GM12872 (cell line): ENCODE data around the gene ALDH3A1.

ENCODE experiments used
- CTCF ChIP-seq: IDR thresholded peaks from 3 replicates; pipeline ENCODE4 v1.5.1; 2011; ENCODE audit warnings: low read depth, mild to moderate bottlenecking, low read length, moderate library complexity; ENCODE audit not compliant: insufficient read depth

ALDH3A1 gene

DNA sequence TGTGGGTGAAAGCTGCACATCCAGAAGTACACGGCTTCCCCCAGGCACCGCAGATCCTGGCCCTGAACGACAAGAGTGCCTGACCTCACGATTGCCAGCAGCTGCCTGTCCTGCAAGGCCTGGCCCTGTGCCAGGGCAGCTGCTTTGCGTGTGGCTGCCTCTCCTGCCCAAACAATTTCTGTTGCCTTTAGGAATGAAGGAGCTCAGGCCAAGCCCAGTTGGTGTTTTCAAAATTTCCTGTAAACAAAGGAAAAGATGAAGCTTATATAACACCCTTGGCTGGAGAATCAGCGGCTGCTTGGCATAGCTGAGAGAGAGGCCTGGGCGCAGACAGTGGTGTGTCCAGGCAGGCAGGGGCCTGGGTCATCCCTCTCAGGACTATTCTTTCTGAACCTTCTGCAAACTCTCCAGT, 20.0 kb downstream of the ALDH3A1 start:
- TF ChIP-seq CTCF = no peak

DNA sequence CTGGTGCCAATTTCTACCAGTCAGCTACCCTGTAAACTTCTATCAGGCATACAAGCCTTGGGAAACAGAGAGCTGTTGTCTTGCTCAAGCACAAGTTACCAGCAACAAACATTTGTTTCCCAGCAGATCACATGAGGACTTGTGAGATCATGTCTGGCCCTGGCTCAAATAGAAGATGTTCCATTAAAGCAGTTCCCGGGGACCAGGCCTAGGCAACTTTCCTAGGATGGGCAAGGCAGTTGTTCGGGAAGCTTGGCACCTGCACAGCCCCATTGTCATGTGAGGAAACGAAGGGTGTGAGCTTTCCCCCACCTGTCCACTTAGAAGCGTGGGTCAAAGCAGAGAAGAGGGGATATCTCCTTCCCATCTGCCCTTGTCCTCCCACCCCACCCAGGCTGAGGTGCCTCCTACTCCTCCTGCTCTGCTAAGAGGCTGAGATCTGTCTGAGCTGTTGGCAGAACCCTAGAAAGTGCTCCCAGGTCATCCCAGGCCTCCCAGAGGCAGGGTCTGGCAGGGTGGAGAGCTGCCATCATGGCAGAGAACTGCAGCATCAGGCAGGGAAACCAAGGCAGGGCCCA, 20.5 kb downstream of the ALDH3A1 start:
- TF ChIP-seq CTCF = no peak

- TF ChIP-seq CTCF = no peak
Observed at GRCh38 chr17:19726631-19727376, 21.3 kb downstream of the ALDH3A1 start.

GRCh38 chr17:19725486-19725885, 22.6 kb downstream of the ALDH3A1 start:
- TF ChIP-seq CTCF = no peak

- TF ChIP-seq CTCF = no peak
Observed at GRCh38 chr17:19724501-19725420, 23.3 kb downstream of the ALDH3A1 start.

DNA sequence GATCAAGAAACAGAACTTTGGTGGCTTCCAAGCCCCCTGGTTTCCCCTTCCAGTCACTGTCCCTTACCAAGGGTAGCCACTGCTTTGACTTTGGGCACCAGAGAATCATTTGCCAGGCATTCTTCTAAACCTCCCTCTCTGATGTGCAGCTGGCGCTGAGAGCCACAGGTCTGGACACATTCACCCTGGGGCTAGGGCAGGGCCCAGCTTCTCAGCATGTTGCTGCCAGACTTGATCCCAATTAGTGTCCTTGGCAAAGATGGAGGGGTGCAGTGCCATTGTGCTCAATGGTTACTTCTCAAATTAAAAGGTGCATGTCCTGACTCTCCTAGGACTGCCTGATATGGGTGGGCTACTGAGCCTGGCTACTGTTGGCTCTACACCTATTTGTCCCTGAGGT, 24.1 kb downstream of the ALDH3A1 start:
- no peak for TF ChIP-seq CTCF

DNA sequence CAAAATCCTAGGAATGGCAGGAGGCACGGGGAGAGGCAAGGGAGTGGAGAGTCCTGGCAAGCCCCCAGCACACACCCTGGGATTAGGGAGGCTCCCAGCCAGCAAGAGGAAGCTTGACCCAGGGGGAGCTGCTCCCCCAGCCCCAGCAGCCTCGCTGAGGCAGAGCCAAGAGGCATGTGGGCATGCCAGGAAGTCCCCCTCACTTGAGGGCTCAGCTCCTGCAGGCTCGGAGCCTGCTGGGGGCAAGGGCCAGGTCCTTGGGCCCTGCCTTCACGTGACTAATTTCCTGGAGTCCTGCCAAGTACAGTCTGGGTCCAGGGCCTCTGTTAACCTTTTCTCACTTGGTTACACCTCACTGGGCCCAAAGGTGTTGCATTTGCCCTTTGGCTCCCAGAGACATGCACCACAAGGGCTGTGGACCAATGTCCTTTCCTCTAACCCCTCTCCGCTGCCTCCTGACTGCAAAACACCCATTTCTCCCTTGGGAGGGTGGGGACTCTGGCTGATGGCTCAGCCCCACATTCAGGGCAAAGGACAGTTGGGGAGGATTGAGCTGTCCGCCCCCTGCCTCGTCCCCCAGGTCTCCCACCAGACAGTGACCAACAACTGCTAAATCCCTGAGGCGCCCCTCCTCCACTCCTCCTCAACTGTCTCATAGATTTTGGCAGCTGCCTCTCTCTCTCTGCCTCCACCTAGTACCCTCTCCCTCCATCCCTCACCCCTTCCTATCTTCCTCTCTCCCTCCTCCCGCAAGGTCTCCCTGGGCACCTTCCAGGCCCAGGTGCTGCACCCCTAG, 27.3 kb downstream of the ALDH3A1 start:
- TF ChIP-seq CTCF = no peak
